Left colon (tissue), 2 donors: Measurements from ENCODE around the gene MEGF11. TPM values are rescaled to one million over a fixed set of nuclear protein-coding genes. Genes with fewer than 3 reads are reported as not detected.

Experiments used
- ATAC-seq: fragments of 200-7000 bp; cut with Tn5 transposase; one replicate; pipeline ENCODE4 v1.9.1; 2020; ENCODE audit warnings: mild to moderate bottlenecking, moderate library complexity
- DNase-seq, 2 donors: peaks; one replicate each; pipeline ENCODE4 v3.0.0-alpha.2; 2020
- intact Hi-C, 2 donors: fragments of 100-400 bp; cut with DNase I in 1 of 2; cut with micrococcal nuclease in 1 of 2; formaldehyde crosslinking; loops; one replicate each; pipeline versions ENCODE4 v1.11.2 to v1.14.0; 2022; cut with DNase I, micrococcal nuclease
- microRNA-seq, 2 donors: library from miRNA; unstranded; fragments of <30 nt; microRNA quantifications; one replicate each; pipeline versions ENCODE4 v1.1.0 to v1.2.0, GENCODE V29; 2020
- total RNA-seq, 2 donors: library from RNA; stranded (reverse); fragmentation: NEBNext Ultra II Directional; extraction: Animal tissue kit (Norgen Biotek cat#: 25700); gene quantifications; one replicate each; pipeline ENCODE4 v1.2.1, GENCODE V29; 2021
- donor health status: DM: no; HTN: no; CAD: no.
- donor health status: DM: yes; HTN: yes; CAD: no.

The MEGF11 gene
- total RNA-seq, 2 donors from 2014 or later: not detected

- intact Hi-C loops: loop anchor here in 1 of 2 donors (10.0 kb wide), 1 partner anchor 223 kb away; no protein-coding TSS in a partner anchor
- DNase-seq: no peak
- ATAC-seq: no peak
Measured at GRCh38 chr15:65857718-65858402, 395.7 kb downstream of the MEGF11 start.

GRCh38 chr15:65856821-65857455 lies 396.6 kb downstream of the MEGF11 start:
- intact Hi-C loops: loop anchor here in 1 of 2 donors (10.0 kb wide), 1 partner anchor 222 kb away; no protein-coding TSS in a partner anchor
- peak; percentile 50 to 86 for DNase-seq
- ATAC-seq: peak; percentile 80

- DNase-seq: no peak
- intact Hi-C loops: loop anchor here in 1 of 2 donors (10.0 kb wide), 1 partner anchor 217 kb away; no protein-coding TSS in a partner anchor
- ATAC-seq: no peak
Measured at GRCh38 chr15:65851981-65852380, 401.6 kb downstream of the MEGF11 start.

- no peak for DNase-seq
- intact Hi-C loops: no loop called here
- ATAC-seq: peak; percentile 95
Measured at GRCh38 chr15:65847989-65848388, 405.6 kb downstream of the MEGF11 start.

GRCh38 chr15:65845826-65846519 lies 407.6 kb downstream of the MEGF11 start:
- DNase-seq (no peak), ATAC-seq (no peak)
- intact Hi-C loops: no loop called here

Small RNA genes lying within 50 kb of the gene (microRNA-seq; reads per million reads assigned to microRNA genes)
- gene MIR4311: 0 reads per million in 2 donors

Other genes with a start within 250 kb of the MEGF11 start
- gene DIS3L, start 39.8 kb upstream of the MEGF11 start, total RNA-seq: 10 to 100 TPM; 20.1 to 24.4 TPM
- gene TIPIN, start 102.9 kb upstream of the MEGF11 start, total RNA-seq: 1 to 10 TPM; 2.6 to 7.8 TPM
- gene MAP2K1, start 133.2 kb upstream of the MEGF11 start, total RNA-seq: 10 to 100 TPM; 44.7 to 45.9 TPM
- 10 to 100 TPM; 17.6 to 19.2 TPM for gene SNAPC5, start 244.0 kb upstream of the MEGF11 start, total RNA-seq